ENCODE measurements around the gene YPEL2.

DNA sequence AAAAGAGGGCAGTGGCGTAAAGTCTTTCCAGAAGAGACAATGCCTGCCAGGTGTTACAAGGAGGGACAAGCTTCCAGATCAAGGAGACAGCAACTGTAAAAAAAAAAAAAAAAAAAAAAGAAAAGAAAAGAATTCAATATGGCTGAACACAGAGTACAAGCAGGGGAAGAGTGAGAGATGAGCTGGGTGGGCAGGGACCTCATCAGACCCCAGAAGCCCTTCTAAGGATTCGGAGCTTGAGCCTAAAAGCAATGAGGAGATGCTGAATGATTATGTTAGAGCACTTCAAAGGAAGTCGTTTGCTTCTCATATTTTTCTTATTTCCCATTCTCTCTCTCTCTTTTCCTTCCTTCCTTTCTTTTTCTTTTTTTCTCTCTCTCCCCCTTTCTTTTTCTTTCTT, 103.0 kb downstream of the YPEL2 start:
- no peak for TF ChIP-seq POLR2AphosphoS5 (IDR thresholded peaks at IDR 0.05; ENCODE audit: low read depth, low read length)
- TF ChIP-seq POLR2A (IDR thresholded peaks at IDR 0.05; ENCODE audit: low read depth, low read length): no peak
- TF ChIP-seq TAF1 (IDR thresholded peaks at IDR 0.05; ENCODE audit: borderline replicate concordance, low read depth, low read length): no peak

All from GM12892 (cell line).